Nephron (organoid): ENCODE results near the gene UBASH3A.

Experiments
- H3K27ac Mint-ChIP-seq, 3 experiments: 2 replicates each; pipeline ENCODE4 v1.8.0; 2020; ENCODE audit warnings: mixed read lengths in 3 of 3, mild to moderate bottlenecking in 2 of 3, moderate library complexity in 1 of 3
- H3K27me3 Mint-ChIP-seq: 2 replicates; pipeline ENCODE4 v1.8.0; 2021; ENCODE audit warnings: low read depth, mild to moderate bottlenecking, moderate library complexity, mixed read lengths
- H3K36me3 Mint-ChIP-seq: 2 replicates; pipeline ENCODE4 v1.8.0; 2020; ENCODE audit warnings: low read depth, mixed read lengths
- H3K4me1 Mint-ChIP-seq: 2 replicates; pipeline ENCODE4 v1.8.0; 2020; ENCODE audit warnings: mixed read lengths
- H3K4me3 Mint-ChIP-seq, 3 experiments: 2 replicates each; pipeline ENCODE4 v1.8.0; 2020; ENCODE audit warnings: mild to moderate bottlenecking in 3 of 3, mixed read lengths in 3 of 3, moderate library complexity in 2 of 3
- H3K9me3 Mint-ChIP-seq: 2 replicates; pipeline ENCODE4 v1.8.0; 2020; ENCODE audit warnings: mixed read lengths
- TF ChIP-seq, protein P1 (sequence below), 3 experiments: fragments of 200-600 bp; sonication (generic); IDR thresholded peaks; one replicate each; pipeline ENCODE4 v1.5.0; 2021; ENCODE audit warnings: antibody characterized with exemption in 3 of 3; ENCODE audit not compliant: unreplicated experiment in 3 of 3

UBASH3A gene

GRCh38 chr21:42414553-42414927, 10.8 kb downstream of the UBASH3A start:
- Mint-ChIP-seq H3K27ac (no peak overlapping the region), H3K36me3 (no peaks in the 10 kb centered on the region), H3K27me3 (peaks cover 13% of the 10 kb centered on the region), H3K9me3 (no peaks in the 10 kb centered on the region), H3K4me3 (no peak overlapping the region), H3K4me1 (no peaks in the 10 kb centered on the region)
- TF ChIP-seq, protein P1, sequence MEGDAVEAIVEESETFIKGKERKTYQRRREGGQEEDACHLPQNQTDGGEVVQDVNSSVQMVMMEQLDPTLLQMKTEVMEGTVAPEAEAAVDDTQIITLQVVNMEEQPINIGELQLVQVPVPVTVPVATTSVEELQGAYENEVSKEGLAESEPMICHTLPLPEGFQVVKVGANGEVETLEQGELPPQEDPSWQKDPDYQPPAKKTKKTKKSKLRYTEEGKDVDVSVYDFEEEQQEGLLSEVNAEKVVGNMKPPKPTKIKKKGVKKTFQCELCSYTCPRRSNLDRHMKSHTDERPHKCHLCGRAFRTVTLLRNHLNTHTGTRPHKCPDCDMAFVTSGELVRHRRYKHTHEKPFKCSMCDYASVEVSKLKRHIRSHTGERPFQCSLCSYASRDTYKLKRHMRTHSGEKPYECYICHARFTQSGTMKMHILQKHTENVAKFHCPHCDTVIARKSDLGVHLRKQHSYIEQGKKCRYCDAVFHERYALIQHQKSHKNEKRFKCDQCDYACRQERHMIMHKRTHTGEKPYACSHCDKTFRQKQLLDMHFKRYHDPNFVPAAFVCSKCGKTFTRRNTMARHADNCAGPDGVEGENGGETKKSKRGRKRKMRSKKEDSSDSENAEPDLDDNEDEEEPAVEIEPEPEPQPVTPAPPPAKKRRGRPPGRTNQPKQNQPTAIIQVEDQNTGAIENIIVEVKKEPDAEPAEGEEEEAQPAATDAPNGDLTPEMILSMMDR (IDR thresholded peaks at IDR 0.05; ENCODE audit: unreplicated experiment in 3 of 3) = no peak

DNA sequence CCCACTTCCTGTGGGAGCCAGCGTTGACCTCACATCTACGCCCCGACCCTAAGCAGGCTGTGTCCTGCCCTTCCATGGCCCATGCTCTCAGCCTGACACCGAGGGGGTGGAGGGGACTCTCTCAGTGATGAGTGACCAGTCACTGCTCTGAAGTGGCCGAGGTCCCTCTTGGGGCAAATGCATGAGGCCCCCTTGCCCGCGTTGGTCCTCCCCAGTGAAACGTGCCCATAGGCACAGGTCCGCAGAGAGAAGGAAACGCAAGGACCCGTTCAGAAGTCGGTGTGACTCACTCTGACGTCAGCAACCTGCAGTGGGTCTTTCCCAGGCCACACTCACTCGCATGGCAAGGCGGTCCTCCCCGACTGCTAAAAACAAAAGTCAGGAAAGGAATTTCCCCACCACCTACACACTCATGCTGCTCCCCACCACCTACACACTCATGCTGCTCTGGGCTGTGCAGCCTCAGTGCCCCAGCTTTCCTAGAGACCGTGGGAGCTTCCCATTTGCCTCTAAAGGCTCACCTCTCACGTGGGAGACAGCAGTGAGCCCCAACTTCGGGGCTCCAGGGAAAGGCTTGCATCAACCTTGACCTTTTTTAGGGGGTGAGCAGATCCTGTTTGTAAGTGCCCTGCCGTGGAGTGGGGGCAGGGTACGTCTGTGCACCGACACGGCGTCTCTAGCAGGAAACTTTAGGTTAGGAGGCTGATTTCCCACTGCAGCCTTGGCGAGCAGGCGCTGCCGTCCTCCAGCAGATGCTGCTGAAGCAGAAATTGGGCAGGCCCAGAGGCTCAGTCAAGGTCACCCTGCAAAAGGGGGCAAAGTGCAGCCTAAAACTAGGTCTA, 11.4 kb downstream of the UBASH3A start:
- no peak overlapping the region for H3K4me3 Mint-ChIP-seq

GRCh38 chr21:42417533-42417932, 13.8 kb downstream of the UBASH3A start:
- H3K9me3 Mint-ChIP-seq = peaks cover 9% of the 10 kb centered on the region
- H3K4me3 Mint-ChIP-seq = no peak overlapping the region
- peaks cover 12% of the 10 kb centered on the region for H3K27me3 Mint-ChIP-seq
- no peaks in the 10 kb centered on the region for H3K4me1 Mint-ChIP-seq
- TF ChIP-seq, protein P1 (IDR thresholded peaks at IDR 0.05; ENCODE audit: unreplicated experiment in 3 of 3) = no peak
- no peak overlapping the region for H3K27ac Mint-ChIP-seq
- no peaks in the 10 kb centered on the region for H3K36me3 Mint-ChIP-seq

More for the DNA sequence above, 11.4 kb downstream of the UBASH3A start:
- Mint-ChIP-seq H3K27me3 (peaks cover 9% of the 10 kb centered on the region), H3K4me1 (no peaks in the 10 kb centered on the region), H3K36me3 (no peaks in the 10 kb centered on the region), H3K27ac (no peak overlapping the region), H3K9me3 (peaks cover 2% of the 10 kb centered on the region)
- TF ChIP-seq, protein P1 (IDR thresholded peaks at IDR 0.05; ENCODE audit: unreplicated experiment in 3 of 3) = no peak

- H3K27me3 Mint-ChIP-seq = peaks cover 14% of the 10 kb centered on the region
- H3K36me3 Mint-ChIP-seq = no peaks in the 10 kb centered on the region
- no peaks in the 10 kb centered on the region for H3K4me1 Mint-ChIP-seq
- peaks cover 9% of the 10 kb centered on the region for H3K9me3 Mint-ChIP-seq
- no peak overlapping the region for H3K27ac Mint-ChIP-seq
- no peak overlapping the region for H3K4me3 Mint-ChIP-seq
- TF ChIP-seq, protein P1 (IDR thresholded peaks at IDR 0.05; ENCODE audit: unreplicated experiment in 3 of 3) = no peak
Observed at GRCh38 chr21:42418886-42419285, 15.2 kb downstream of the UBASH3A start.

GRCh38 chr21:42419845-42420244, 16.1 kb downstream of the UBASH3A start:
- Mint-ChIP-seq H3K4me1 (no peaks in the 10 kb centered on the region), H3K36me3 (no peaks in the 10 kb centered on the region), H3K9me3 (peaks cover 9% of the 10 kb centered on the region), H3K27me3 (peaks cover 18% of the 10 kb centered on the region), H3K27ac (no peak overlapping the region), H3K4me3 (no peak overlapping the region)
- TF ChIP-seq, protein P1 (IDR thresholded peaks at IDR 0.05; ENCODE audit: unreplicated experiment in 3 of 3) = no peak
